MM.1S (cell line): ENCODE measurements around the gene ADARB2.

Source experiments
- CTCF ChIP-seq: fragments of 300-600 bp; sonication (generic); IDR thresholded peaks from 2 replicates; pipeline ENCODE4 v1.5.1; 2016; ENCODE audit warnings: antibody characterized with exemption, low read length, mixed read lengths
- EZH2 ChIP-seq: fragments of 300-600 bp; sonication (generic); optimal IDR thresholded peaks from 2 replicates; pipeline ENCODE3; 2017; ENCODE audit warnings: low read depth, mild to moderate bottlenecking, antibody characterized with exemption, low read length, mixed read lengths
- EZH2phosphoT487 ChIP-seq: fragments of 300-600 bp; sonication (generic); IDR thresholded peaks from 2 replicates; pipeline ENCODE4 v1.6.1; 2018; ENCODE audit warnings: antibody characterized with exemption, low read length

GRCh38 chr10:1153251-1153763, 584.0 kb downstream of the ADARB2 start:
- TF ChIP-seq CTCF, result no peak
- no peak for TF ChIP-seq EZH2phosphoT487
- TF ChIP-seq EZH2, result no peak
